ENCODE results near the gene UAP1L1.
"Not testable (repeated sequence)": the region's sequence is repeated elsewhere in the genome, so short reads cannot be mapped to it uniquely, and the experiment has no call there.

Gene UAP1L1

DNA sequence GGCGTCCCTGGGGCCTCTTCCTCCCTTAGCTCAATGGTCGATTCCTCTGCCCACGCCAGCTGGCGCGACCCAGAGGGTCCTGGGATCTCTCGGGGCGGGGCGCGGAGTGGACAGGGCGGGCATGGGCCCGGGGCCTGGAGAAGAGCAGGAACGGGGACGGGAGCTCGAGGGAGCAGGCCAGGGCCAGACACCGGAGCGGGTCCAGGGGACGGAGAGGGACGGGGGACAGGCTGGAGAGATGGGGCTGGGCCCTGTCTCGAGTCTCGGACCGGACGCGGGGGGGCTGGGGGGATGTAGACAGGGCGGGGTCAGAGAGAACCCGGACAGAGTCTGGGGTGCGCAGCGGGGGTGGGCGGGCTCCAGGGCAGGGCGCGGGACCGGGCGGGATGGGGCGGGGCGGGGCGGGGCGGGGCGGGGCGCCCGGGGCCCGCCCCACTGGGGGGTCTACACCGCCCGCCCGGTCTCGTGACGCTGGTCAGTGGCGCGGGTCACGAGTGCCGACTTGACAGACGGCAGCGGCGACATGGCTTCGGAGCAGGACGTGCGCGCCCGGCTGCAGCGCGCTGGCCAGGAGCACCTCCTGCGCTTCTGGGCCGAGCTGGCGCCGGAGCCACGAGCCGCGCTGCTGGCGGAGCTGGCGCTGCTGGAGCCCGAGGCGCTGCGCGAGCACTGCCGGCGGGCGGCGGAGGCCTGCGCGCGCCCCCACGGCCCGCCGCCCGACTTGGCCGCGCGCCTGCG, at the start of gene UAP1L1:
Gene UAP1L1 (plus strand): TSS at position 508 of the 738 bp plus-strand sequence. CDS start 16 bp downstream, at position 524.
- DNase-seq, result peak; percentile 70 to 72

- DNase-seq, result peak; percentile 73 to 77
These were observed 48.9 kb upstream of the UAP1L1 start for GRCh38 chr9:137028263-137029057.

GRCh38 chr9:137029058-137029936, 48.0 kb upstream of the UAP1L1 start:
- DNase-seq, result peak; percentile 65 to 72

DNA sequence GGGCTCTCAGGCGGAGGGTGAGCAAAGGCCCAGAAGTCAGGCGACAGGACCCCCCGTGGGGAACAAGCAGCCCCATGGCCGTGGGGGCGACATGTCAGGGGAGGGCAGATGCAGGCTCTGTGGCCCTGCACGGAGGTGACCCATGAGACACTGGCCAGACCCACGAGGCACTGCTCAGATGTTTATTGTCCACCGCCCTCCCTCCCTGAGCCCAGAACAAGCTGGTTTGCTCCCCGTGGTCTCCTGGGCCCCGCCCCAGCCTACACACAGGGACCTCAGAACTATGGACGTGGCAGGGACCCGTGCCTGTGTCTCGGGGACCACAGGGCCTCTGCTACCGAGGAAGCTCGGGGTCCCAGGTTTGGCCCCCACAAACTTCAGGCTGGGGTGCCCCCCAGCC, 47.3 kb upstream of the UAP1L1 start:
- DNase-seq, result no peak

DNA sequence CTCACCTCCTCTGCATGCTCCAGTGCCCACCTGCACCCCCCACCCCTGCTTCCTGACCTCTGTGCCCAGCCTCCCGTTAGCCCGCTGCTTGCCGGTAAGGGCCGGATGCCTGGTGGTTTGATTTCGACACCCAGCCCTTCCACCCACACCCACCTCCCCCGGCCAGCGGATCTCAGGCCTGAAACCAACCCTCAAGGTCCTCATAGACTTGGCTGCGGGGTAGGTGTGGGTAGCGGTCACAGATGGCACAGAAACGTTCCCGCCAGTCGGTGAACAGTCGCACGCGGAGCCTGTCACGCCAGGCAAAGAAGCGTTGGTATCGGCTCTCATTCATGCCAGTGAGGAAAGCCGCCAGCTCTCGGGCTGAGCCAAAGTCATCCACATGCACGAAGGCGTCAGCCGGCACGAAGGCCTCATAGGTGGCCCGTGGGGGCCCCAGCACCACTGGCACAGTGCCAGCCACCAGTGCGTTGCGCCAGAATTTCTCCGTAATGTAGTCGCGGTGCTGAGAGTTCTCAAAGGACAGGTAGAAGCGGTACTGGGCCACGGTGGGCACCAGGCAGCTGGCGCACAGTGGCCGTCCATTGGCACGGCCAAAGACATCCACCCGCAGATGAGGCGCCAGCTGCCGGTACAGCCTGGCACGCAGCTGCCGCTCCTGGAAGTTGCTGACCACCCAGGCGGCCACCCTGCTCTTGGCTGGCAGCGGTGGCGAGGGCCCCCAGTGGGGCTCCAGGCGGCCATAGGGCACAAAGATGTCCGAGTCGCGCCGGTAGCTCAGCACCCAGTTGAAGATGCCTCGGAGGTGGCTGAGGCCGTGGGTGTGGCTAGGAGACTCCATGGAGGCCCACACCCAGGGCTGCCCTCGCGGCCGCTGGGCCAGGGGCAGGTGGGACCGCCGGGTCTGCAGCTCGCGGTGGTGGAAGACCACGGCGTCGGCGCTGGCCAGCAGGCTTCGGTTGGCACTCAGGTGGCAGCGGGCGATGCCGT, 46.5 kb upstream of the UAP1L1 start:
- peak; percentile 49 to 61 for DNase-seq

- peak; percentile 48 to 64 for DNase-seq
These were observed 45.2 kb upstream of the UAP1L1 start, which contains the start of gene FUT7 for GRCh38 chr9:137031904-137032640. TSS of gene FUT7 (minus strand) at chr9:137032088. CDS start at chr9:137031991, 97 bp downstream.

- peak; percentile 31 to 69 for DNase-seq
These were observed 44.5 kb upstream of the UAP1L1 start for GRCh38 chr9:137032858-137033257.

- DNase-seq, result not testable (repeated sequence)
These were observed 43.8 kb upstream of the UAP1L1 start for GRCh38 chr9:137033481-137033880.

- DNase-seq, result peak in 1 of 2 donors; percentile 35
These were observed 43.1 kb upstream of the UAP1L1 start for GRCh38 chr9:137034039-137034708.

DNA sequence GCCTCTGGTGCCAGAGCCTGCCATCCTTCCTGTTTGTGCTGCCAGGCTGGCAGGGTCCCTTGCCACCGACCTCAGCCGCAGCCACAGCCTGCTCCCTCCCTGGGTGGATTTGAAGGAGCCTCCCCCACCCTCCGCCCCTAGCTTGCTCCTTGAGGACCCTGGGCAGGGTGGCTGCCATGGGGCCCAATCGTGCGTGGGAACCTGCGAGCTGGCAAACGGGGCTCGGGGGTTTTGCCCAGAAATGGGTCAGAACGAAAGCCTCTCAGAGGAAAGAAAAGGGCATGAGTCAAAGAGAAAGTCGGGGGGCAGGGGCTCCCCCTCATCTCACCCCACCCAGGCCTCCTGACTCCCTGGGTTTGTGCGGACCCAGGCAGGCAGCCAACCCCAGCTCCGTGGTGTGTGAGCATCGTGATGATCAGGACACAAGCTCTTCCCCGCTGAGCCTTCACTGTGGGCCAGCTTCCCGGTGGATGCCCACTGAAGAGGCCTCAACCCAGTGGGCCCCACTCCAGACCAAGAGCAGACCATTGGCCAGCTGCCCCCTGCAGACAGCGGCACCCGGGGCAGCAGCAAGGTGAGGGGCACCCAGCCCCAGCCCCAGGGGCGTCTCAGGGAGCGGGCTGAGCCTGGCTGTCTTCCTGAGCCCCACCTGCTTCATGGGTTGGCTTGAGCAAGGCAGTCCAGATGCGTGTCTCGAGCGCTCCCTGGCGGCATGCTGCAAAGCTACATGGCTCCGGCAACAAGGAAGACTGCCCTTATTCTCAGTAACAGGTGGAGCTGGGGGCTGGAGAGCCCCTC, 42.4 kb upstream of the UAP1L1 start:
- DNase-seq, result peak; percentile 88

GRCh38 chr9:137035507-137035834, 41.8 kb upstream of the UAP1L1 start:
- no peak for DNase-seq

GRCh38 chr9:137035937-137036336, 41.4 kb upstream of the UAP1L1 start:
- no peak for DNase-seq

GRCh38 chr9:137037035-137037434, 40.3 kb upstream of the UAP1L1 start:
- no peak for DNase-seq

- DNase-seq, result no peak
These were observed 39.8 kb upstream of the UAP1L1 start for GRCh38 chr9:137037483-137037882.

GRCh38 chr9:137038916-137039315, 38.4 kb upstream of the UAP1L1 start:
- no peak for DNase-seq

- DNase-seq, result no peak
These were observed 37.5 kb upstream of the UAP1L1 start for GRCh38 chr9:137039611-137040366.

- no peak for DNase-seq
These were observed 36.7 kb upstream of the UAP1L1 start for GRCh38 chr9:137040568-137040967.

GRCh38 chr9:137041124-137041523, 36.2 kb upstream of the UAP1L1 start:
- DNase-seq, result no peak
